Osteocyte (in vitro differentiated cells): ENCODE data around the gene NPR2. TPM values are rescaled to one million over a fixed set of nuclear protein-coding genes. Genes with fewer than 3 reads are reported as not detected.

Experiments used
- DNase-seq: peaks from one replicate; pipeline ENCODE4 v3.0.0; 2021; ENCODE audit warnings: mixed read lengths; ENCODE audit not compliant: unreplicated experiment; ENCODE audit errors: extremely low spot score
- H3K27ac Mint-ChIP-seq: one replicate; pipeline ENCODE4 v1.8.0; 2021; ENCODE audit warnings: mild to moderate bottlenecking, mixed read lengths; ENCODE audit not compliant: unreplicated experiment
- H3K27me3 Mint-ChIP-seq: one replicate; pipeline ENCODE4 v1.8.0; 2021; ENCODE audit warnings: mixed read lengths; ENCODE audit not compliant: unreplicated experiment
- H3K36me3 Mint-ChIP-seq: one replicate; pipeline ENCODE4 v1.8.0; 2021; ENCODE audit warnings: mixed read lengths; ENCODE audit not compliant: unreplicated experiment
- H3K4me1 Mint-ChIP-seq: one replicate; pipeline ENCODE4 v1.8.0; 2021; ENCODE audit warnings: mixed read lengths; ENCODE audit not compliant: unreplicated experiment
- H3K4me3 Mint-ChIP-seq: one replicate; pipeline ENCODE4 v1.8.0; 2021; ENCODE audit warnings: mild to moderate bottlenecking, moderate library complexity, mixed read lengths; ENCODE audit not compliant: unreplicated experiment
- H3K9me3 Mint-ChIP-seq: one replicate; pipeline ENCODE4 v1.8.0; 2021; ENCODE audit warnings: mixed read lengths; ENCODE audit not compliant: unreplicated experiment
- CTCF ChIP-seq: fragments of 200-600 bp; sonication (generic); IDR thresholded peaks from 2 replicates; pipeline ENCODE4 v1.5.0; 2021; ENCODE audit warnings: antibody characterized with exemption, mild to moderate bottlenecking, moderate library complexity
- total RNA-seq: library from RNA; stranded (reverse); gene quantifications from 2 replicates; pipeline ENCODE4 v1.2.1, GENCODE V29; 2021

Gene NPR2
- total RNA-seq, 1 donor from 2014 or later, result 28.1 TPM

GRCh38 chr9:35813434-35814105 is 22.2 kb downstream of the NPR2 start:
- Mint-ChIP-seq H3K27ac (no peak overlapping the region), H3K27me3 (peaks cover 3% of the 10 kb centered on the region), H3K9me3 (no peaks in the 10 kb centered on the region), H3K36me3 (no peaks in the 10 kb centered on the region), H3K4me3 (peak overlapping the region; percentile 83), H3K4me1 (peaks cover 36% of the 10 kb centered on the region)
- peak; percentile 29 for TF ChIP-seq CTCF
- DNase-seq, result no peak

DNA sequence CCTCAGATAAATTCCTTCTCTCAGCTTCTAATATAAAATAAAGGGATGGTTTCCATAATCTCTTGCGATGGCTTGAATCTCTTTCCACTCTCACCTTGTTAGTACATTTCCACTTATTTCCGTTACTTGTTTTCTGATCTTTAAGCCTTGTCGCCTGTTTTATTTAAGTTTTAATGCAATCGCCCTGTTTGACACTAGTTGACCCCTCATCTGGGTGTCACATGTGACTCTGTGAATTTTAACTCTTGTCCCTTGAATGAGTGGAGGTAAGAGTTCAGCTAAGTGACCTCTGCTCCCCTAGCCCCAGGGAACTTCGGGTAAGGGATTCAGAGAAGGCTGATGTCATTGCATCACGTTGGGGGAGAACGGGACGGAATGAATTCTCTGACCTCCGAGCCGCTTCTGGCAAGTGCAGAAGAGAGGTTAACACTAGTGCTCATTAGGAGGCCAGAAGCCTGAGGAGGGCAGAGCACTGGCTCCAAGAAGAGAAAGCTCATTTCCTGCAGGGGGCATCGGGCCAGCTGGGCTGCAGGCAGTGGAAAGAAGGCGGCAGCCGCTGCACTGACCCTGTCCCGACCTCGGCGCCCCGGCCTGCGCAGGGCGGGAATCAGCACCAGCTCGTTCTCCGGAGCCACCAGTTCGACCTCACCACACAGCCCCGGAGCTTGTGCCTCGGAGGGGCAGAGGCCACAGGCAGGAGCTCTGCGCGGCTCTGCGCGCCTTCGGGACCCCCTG is 22.9 kb downstream of the NPR2 start:
- H3K27ac Mint-ChIP-seq, result peak overlapping the region; percentile 89
- H3K4me3 Mint-ChIP-seq, result peak overlapping the region; percentile 83
- H3K9me3 Mint-ChIP-seq, result no peaks in the 10 kb centered on the region
- TF ChIP-seq CTCF, result peak; percentile 47
- no peak for DNase-seq
- H3K27me3 Mint-ChIP-seq, result peaks cover 3% of the 10 kb centered on the region
- H3K36me3 Mint-ChIP-seq, result no peaks in the 10 kb centered on the region
- H3K4me1 Mint-ChIP-seq, result peaks cover 36% of the 10 kb centered on the region

GRCh38 chr9:35814841-35815543 is 23.6 kb downstream of the NPR2 start, which contains the start of gene HINT2:
HINT2 (minus strand) TSS chr9:35815042; CDS start chr9:35814979, 63 bp downstream.
- no peaks in the 10 kb centered on the region for H3K9me3 Mint-ChIP-seq
- peaks cover 36% of the 10 kb centered on the region for H3K4me1 Mint-ChIP-seq
- H3K36me3 Mint-ChIP-seq, result no peaks in the 10 kb centered on the region
- H3K4me3 Mint-ChIP-seq, result peak within 1 kb of the TSS; percentile 83
- H3K27ac Mint-ChIP-seq, result peak within 1 kb of the TSS; percentile 89
- peaks cover 3% of the 10 kb centered on the region for H3K27me3 Mint-ChIP-seq
- DNase-seq, result peak; percentile 98
- no peak for TF ChIP-seq CTCF

- H3K27ac Mint-ChIP-seq, result no peak overlapping the region
- H3K4me1 Mint-ChIP-seq, result peaks cover 32% of the 10 kb centered on the region
- H3K4me3 Mint-ChIP-seq, result no peak overlapping the region
Observed at GRCh38 chr9:35816708-35817107, 25.3 kb downstream of the NPR2 start.

More at GRCh38 chr9:35816708-35817107, 25.3 kb downstream of the NPR2 start:
- Mint-ChIP-seq H3K27me3 (peaks cover 3% of the 10 kb centered on the region), H3K36me3 (no peaks in the 10 kb centered on the region), H3K9me3 (no peaks in the 10 kb centered on the region)
- TF ChIP-seq CTCF, result no peak
- DNase-seq, result no peak
